GM19328 (cell line): ENCODE data around the gene DIPK1A.

Experiments
- ATAC-seq: cut with Tn5 transposase; IDR thresholded peaks from one replicate; pipeline ENCODE4 v1.9.1; 2021; ENCODE audit warnings: mild to moderate bottlenecking, moderate library complexity; ENCODE audit not compliant: unreplicated experiment

Gene DIPK1A

GRCh38 chr1:92843429-92844352, 117.6 kb downstream of the DIPK1A start:
- ATAC-seq, result no peak

- no peak for ATAC-seq
Measured at GRCh38 chr1:92843046-92843423, 118.2 kb downstream of the DIPK1A start.

- no peak for ATAC-seq
Measured at GRCh38 chr1:92842082-92843045, 118.9 kb downstream of the DIPK1A start.

- ATAC-seq, result no peak
Measured at GRCh38 chr1:92840600-92840999, 120.7 kb downstream of the DIPK1A start.

GRCh38 chr1:92839442-92839841, 121.8 kb downstream of the DIPK1A start:
- ATAC-seq, result no peak

GRCh38 chr1:92838519-92838918, 122.7 kb downstream of the DIPK1A start:
- no peak for ATAC-seq

- ATAC-seq, result no peak
Measured at GRCh38 chr1:92837062-92837461, 124.2 kb downstream of the DIPK1A start.

- no peak for ATAC-seq
Measured at GRCh38 chr1:92834617-92835016, 126.6 kb downstream of the DIPK1A start.

GRCh38 chr1:92833840-92834239, 127.4 kb downstream of the DIPK1A start:
- ATAC-seq, result no peak

- no peak for ATAC-seq
Measured at GRCh38 chr1:92832537-92833114, 128.6 kb downstream of the DIPK1A start.

- peak; percentile 98 for ATAC-seq
Measured at GRCh38 chr1:92831762-92832536, 129.3 kb downstream of the DIPK1A start, which contains the start of gene RPL5. RPL5 (plus strand) TSS chr1:92832040; CDS start chr1:92832115, 75 bp downstream.

GRCh38 chr1:92831368-92831761, 129.9 kb downstream of the DIPK1A start:
- ATAC-seq, result no peak

GRCh38 chr1:92826792-92827191, 134.5 kb downstream of the DIPK1A start:
- no peak for ATAC-seq

GRCh38 chr1:92822879-92823278, 138.4 kb downstream of the DIPK1A start:
- ATAC-seq, result no peak

- ATAC-seq, result no peak
Measured at GRCh38 chr1:92820551-92820950, 140.7 kb downstream of the DIPK1A start.

GRCh38 chr1:92820024-92820423, 141.2 kb downstream of the DIPK1A start:
- no peak for ATAC-seq

- no peak for ATAC-seq
Measured at GRCh38 chr1:92817986-92818764, 143.1 kb downstream of the DIPK1A start.

GRCh38 chr1:92817137-92817697, 144.0 kb downstream of the DIPK1A start:
- ATAC-seq, result no peak

GRCh38 chr1:92816732-92817131, 144.5 kb downstream of the DIPK1A start:
- no peak for ATAC-seq
